HG03196 (cell line): ENCODE data around the gene DLG4.
"Not testable (repeated sequence)": the region's sequence is repeated elsewhere in the genome, so short reads cannot be mapped to it uniquely, and the experiment has no call there.

Source experiments
- ATAC-seq: cut with Tn5 transposase; IDR thresholded peaks from one replicate; pipeline ENCODE4 v1.9.1; 2021; ENCODE audit not compliant: unreplicated experiment

The DLG4 gene

GRCh38 chr17:7168841-7169564 lies 50.6 kb downstream of the DLG4 start:
- ATAC-seq = not testable (repeated sequence)

DNA sequence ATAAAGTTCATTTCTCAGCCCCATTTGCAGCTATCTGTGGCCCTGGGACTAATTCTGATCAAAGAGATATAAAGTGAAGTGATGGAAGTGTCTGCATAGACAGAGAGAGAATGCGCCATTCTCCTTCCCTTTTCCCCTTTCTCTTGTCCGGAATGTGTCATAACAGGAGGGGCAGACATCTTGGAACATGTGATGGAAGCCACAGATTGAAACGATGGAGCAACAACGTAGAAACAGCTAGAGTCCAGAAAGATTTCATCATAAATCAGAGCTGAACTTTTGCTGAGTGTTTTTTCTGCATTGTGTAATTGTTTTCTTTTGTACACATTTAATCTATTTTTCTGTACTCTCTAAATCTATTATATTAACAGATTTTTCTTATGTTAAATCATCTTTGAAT lies 51.8 kb downstream of the DLG4 start:
- ATAC-seq = no peak

DNA sequence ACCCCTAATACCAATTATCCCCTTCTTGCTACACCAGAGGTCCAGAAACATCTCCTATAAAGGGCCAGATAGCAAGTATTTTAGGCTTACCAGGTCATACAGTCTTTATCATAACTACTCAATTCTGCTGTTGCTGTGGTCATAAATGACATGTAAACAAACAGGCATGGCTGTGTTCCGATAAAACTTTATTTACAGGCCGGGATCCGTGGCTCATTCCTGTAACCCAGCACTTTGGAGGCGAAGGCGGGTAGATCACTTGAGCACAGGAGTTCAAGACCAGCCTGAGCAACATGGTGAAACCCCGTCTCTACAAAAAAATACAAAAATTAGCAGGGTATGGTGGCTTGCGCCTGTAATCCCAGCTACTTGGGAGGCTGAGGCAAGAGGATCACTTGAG lies 52.8 kb downstream of the DLG4 start:
- ATAC-seq = no peak

GRCh38 chr17:7159571-7159970 lies 60.1 kb downstream of the DLG4 start:
- not testable (repeated sequence) for ATAC-seq

- ATAC-seq = not testable (repeated sequence)
Observed at GRCh38 chr17:7158424-7158823, 61.2 kb downstream of the DLG4 start.

DNA sequence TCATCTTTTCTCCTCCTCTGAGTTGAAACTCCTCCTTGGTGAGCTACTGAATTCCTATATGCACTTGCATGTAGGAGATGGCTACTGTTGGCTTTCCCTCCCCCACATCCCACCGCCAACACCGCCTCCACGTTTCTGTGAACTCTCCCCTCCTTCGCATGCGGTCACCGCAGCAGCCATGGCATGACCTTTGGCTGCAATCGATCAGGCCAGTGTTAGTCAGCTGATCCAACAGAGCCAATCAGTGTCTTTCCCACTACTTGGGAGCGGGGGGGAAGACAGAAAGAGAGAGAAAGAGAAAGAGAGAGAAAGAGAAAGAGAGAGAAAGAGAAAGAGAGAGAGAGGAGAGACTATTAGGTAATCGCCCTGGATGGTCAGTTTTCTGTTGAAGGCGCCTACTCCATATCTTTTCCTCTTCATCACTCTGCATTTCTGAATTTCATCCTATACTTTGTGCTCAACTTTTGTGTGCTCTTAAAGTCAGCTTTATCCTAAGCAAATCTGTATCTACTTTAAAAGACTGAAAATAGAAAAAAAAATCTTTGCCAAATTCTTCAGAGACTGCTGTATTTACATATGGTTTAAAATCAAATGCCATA lies 63.2 kb downstream of the DLG4 start:
- ATAC-seq = no peak

DNA sequence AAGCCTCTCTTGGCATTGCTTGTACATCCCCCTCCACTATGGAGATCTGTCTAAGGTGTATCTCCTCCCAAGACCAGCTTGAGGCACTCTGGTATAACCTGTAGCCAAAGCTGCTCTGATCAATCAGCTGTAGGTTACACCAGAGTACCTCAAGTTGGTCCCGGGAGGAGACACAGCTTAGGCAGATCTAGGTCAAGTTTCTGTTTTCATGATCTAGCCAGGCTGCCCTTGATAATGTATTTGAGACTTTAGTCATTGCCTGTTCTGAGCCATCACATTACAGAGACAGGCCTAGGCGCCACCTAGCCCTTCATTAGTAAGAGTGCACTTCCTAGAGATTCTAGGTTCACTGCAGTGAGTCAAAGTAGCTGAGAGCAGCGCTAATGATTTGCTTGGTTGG lies 71.9 kb downstream of the DLG4 start:
- no peak for ATAC-seq

DNA sequence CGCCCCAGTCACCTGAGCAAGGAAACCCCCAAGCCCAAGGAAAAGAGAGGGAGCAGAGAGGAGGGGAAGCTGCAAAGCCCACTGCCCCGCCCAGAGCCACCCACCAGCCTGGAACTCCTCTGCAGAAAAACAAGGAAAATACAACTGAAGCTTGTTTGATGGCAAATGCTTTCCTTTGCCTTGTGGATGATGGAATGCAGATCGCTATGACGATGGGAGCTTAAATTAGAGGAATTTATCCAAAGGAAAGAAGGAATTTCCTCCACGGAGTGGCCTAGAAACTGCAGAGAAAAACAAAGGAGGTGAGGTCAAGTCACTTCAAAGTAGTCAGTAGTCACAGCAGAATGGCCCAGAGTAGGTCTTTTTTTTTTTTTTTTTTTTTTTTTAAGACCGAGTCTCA lies 73.5 kb downstream of the DLG4 start:
- no peak for ATAC-seq

DNA sequence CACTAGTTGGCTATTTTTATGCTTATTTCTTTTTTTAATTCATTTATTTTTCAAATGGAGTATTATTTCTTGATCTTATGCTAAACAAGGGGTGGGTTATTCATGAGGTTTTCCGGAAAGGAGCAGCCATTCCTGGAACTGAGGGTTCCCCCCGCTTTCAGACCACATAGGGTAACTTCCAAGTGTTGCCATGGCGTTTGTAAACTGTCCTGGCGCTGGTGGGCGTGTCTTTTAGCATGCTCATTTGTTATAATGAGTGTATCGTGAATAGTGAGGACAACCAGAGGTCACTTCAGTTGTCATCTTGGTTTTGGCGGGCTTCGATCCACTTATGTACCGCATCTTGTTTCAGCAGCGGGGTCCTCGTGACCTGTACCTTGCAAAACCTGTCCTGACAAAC lies 75.4 kb downstream of the DLG4 start:
- ATAC-seq = no peak

DNA sequence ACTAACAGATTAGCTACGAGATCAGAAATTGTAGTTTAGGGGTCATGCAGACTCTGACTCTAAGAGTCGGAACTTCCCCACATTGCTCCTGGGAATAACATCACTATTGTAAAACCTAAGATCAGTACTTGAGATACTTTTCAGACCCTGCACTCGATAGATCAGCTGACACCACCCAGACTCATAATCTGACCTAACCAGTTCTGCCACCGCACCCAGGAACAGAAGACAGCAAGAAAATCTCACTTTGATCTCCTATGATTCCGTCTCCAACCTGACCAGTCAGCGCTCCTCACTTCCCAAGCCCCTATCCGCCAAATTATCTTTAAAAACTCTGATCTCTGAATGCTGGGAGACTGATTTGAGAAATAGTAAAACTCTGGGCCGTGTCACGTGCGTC lies 77.8 kb downstream of the DLG4 start:
- no peak for ATAC-seq

DNA sequence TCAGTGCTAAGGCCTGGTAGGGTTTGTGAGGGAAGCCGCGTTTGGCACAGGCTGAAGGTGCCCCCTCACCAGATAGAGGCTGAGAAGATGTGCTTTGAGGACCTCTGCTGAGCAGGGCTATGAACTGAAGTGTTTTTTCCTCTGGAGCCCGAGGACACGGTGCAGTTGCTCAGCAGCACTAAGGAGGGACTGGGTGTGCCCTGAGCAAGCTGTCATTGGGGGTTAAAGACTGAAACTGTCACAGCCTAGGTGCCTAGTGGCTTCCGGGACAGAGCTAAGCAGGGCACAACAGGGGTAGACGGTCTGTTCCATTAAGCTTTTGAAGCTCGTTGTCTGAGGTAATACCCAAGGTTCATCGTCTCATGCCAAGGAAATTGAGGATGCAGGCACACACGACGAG lies 80.2 kb downstream of the DLG4 start:
- ATAC-seq = no peak

- ATAC-seq = no peak
Observed at GRCh38 chr17:7138800-7139381, 80.7 kb downstream of the DLG4 start.

DNA sequence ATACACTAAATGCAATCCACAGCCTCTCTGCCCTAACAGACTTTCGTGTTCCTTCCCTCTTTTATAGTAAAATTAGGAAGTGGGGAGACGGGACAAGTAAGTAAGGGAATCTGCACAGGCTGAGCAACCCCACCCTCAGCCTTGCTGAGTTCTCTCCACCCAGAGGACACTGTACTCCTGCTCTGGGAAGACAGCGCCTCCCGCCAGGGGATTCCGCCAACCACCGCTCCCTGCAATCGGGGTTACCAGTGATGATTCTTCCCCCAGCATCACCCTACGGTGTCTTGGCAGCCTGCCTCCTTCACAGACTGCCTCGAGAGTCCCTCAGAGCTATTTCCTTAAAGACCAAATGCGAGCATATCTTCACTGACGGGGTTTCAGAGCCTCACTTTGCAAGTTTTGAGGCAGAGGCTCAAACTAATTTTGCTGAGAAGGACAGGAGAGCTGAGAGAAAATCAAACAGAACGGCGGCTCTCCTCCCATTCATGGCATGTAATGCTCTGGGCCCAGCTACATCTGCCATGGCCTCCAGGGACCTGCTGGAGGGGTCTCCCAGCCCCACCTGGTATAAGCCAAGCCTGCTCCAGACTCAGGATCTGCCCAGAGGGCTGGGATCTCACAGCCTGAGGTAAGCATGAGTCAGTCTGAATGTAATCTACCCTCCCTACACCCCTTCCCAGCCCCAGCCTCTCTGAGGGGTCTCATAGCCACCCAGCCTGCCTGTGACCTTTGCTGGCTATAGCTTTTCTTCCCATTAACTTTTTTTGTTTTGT lies 82.3 kb downstream of the DLG4 start:
- no peak for ATAC-seq
